A673 (cell line): ENCODE measurements around the gene GAPVD1. TPM values are rescaled to one million over a fixed set of nuclear protein-coding genes. Genes with fewer than 3 reads are reported as not detected.

Experiments used
- BruUV-seq: library from RNA; stranded (reverse); fragments of 400-500 nt; replicated peaks from 2 replicates; lab custom pipeline; 2021; lab: Mats Ljungman, UMichigan
- CTCF ChIA-PET: fragments of 300-600 bp; sonication (Branson Sonifier 250); formaldehyde crosslinking; loops from one replicate; lab custom pipeline; 2022; ENCODE audit warnings: antibody characterized with exemption; lab: Charles Lee
- POLR2A ChIA-PET: fragments of 300-600 bp; sonication (Branson Sonifier 250); formaldehyde crosslinking; loops from one replicate; lab custom pipeline; 2022; ENCODE audit warnings: antibody characterized with exemption; ENCODE audit not compliant: low non-redundant PET; lab: Charles Lee
- DNase-seq: peaks from one replicate; pipeline ENCODE4 v3.0.0-alpha.2; 2015; ENCODE audit warnings: low spot score
- H3K27ac ChIP-seq: fragments of 200-600 bp; sonication (generic); 2 replicates; pipeline ENCODE4 v1.5.1; 2016; ENCODE audit warnings: mixed run types, low read depth, mild to moderate bottlenecking, mixed read lengths, antibody characterized with exemption, low read length; ENCODE audit not compliant: poor library complexity, severe bottlenecking
- H3K27me3 ChIP-seq: fragments of 200-600 bp; sonication (generic); replicated peaks from 2 replicates; pipeline ENCODE4 v1.6.1; 2017; ENCODE audit warnings: mixed run types, low read depth, mild to moderate bottlenecking, mixed read lengths, antibody characterized with exemption, low read length; ENCODE audit not compliant: insufficient read depth, poor library complexity
- H3K36me3 ChIP-seq: fragments of 200-600 bp; sonication (generic); 2 replicates; pipeline ENCODE4 v1.6.1; 2016; ENCODE audit warnings: mixed run types, mild to moderate bottlenecking, mixed read lengths, antibody characterized with exemption, low read length; ENCODE audit not compliant: insufficient read depth, poor library complexity, severe bottlenecking
- H3K4me1 ChIP-seq: fragments of 200-600 bp; sonication (generic); 2 replicates; pipeline ENCODE4 v1.6.1; 2017; ENCODE audit warnings: mixed run types, mild to moderate bottlenecking, mixed read lengths, antibody characterized with exemption, low read length; ENCODE audit not compliant: insufficient read depth, poor library complexity, severe bottlenecking
- H3K4me3 ChIP-seq: fragments of 200-600 bp; sonication (generic); 2 replicates; pipeline ENCODE4 v1.5.1; 2016; ENCODE audit warnings: low read depth, mixed run types, mild to moderate bottlenecking, mixed read lengths, low read length; ENCODE audit not compliant: poor library complexity, severe bottlenecking
- H3K9me3 ChIP-seq: fragments of 200-600 bp; sonication (generic); 2 replicates; pipeline ENCODE4 v1.6.1; 2016; ENCODE audit warnings: mixed run types, low read depth, mild to moderate bottlenecking, mixed read lengths, antibody characterized with exemption, low read length; ENCODE audit not compliant: poor library complexity, severe bottlenecking
- CTCF ChIP-seq: fragments of 300-800, 200-600 bp; sonication (generic); conservative IDR thresholded peaks from 2 replicates; pipeline ENCODE4 v1.5.1; 2017; ENCODE audit warnings: low read depth, mild to moderate bottlenecking, antibody characterized with exemption, low read length, moderate library complexity, mixed read lengths
- EZH2 ChIP-seq: fragments of 200-600 bp; sonication (generic); IDR thresholded peaks from 2 replicates; pipeline ENCODE4 v1.6.1; 2017; ENCODE audit warnings: borderline replicate concordance, low read depth, mild to moderate bottlenecking, mixed read lengths, antibody characterized with exemption, low read length; ENCODE audit not compliant: poor library complexity, severe bottlenecking
- intact Hi-C: fragments of 100-400 bp; cut with micrococcal nuclease; formaldehyde crosslinking; loops from one replicate; pipeline ENCODE4 v1.10.0; 2022; ENCODE audit not compliant: unreplicated experiment
- total RNA-seq: library from RNA; stranded (reverse); gene quantifications from 2 replicates; pipeline ENCODE4 v1.2.3, GENCODE V29; 2021

Gene GAPVD1
- total RNA-seq, 1 experiment from 2014 or later: 55.3 TPM

GRCh38 chr9:125404733-125405132, 143.1 kb downstream of the GAPVD1 start:
- ChIA-PET POLR2A (no interaction called here), CTCF (no interaction called here)
- no peaks in the 10 kb centered on the region for H3K27me3 ChIP-seq
- no peak overlapping the region for H3K4me3 ChIP-seq
- H3K27ac ChIP-seq: no peak overlapping the region
- no peaks in the 10 kb centered on the region for H3K9me3 ChIP-seq
- no peaks in the 10 kb centered on the region for H3K4me1 ChIP-seq
- H3K36me3 ChIP-seq: no peaks in the 10 kb centered on the region
- BruUV-seq: no TSS peak
- no peak for DNase-seq
- TF ChIP-seq CTCF (no peak), EZH2 (no peak)
- intact Hi-C loops: loop anchor here (10.0 kb wide), 1 partner anchor 990 kb away; no protein-coding TSS in a partner anchor

GRCh38 chr9:125405938-125406809, 144.5 kb downstream of the GAPVD1 start:
- Histone ChIP-seq H3K4me1 (no peaks in the 10 kb centered on the region), H3K36me3 (no peaks in the 10 kb centered on the region), H3K9me3 (no peaks in the 10 kb centered on the region), H3K4me3 (no peak overlapping the region), H3K27me3 (no peaks in the 10 kb centered on the region), H3K27ac (no peak overlapping the region)
- no peak for DNase-seq
- intact Hi-C loops: loop anchor here (10.0 kb wide), 1 partner anchor 989 kb away; no protein-coding TSS in a partner anchor
- no peak for TF ChIP-seq EZH2
- TF ChIP-seq CTCF: no peak
- CTCF ChIA-PET: interaction anchor here (0.6 kb wide), 1 partner anchor 1085 kb away, joined by 3 read pairs; no protein-coding TSS in a partner anchor
- no TSS peak for BruUV-seq
- POLR2A ChIA-PET: no interaction called here

GRCh38 chr9:125406810-125407087, 145.1 kb downstream of the GAPVD1 start:
- H3K36me3 ChIP-seq: no peaks in the 10 kb centered on the region
- no peaks in the 10 kb centered on the region for H3K4me1 ChIP-seq
- ChIA-PET POLR2A (no interaction called here), CTCF (interaction anchor here (0.6 to 1.1 kb wide), 2 partner anchors 152 to 1084 kb away, joined by 3 read pairs; no protein-coding TSS in a partner anchor)
- DNase-seq: no peak
- H3K4me3 ChIP-seq: no peak overlapping the region
- H3K27me3 ChIP-seq: no peaks in the 10 kb centered on the region
- no peak overlapping the region for H3K27ac ChIP-seq
- H3K9me3 ChIP-seq: no peaks in the 10 kb centered on the region
- no TSS peak for BruUV-seq
- intact Hi-C loops: loop anchor here (10.0 kb wide), 1 partner anchor 988 kb away; no protein-coding TSS in a partner anchor
- TF ChIP-seq CTCF (no peak), EZH2 (no peak)
